Stimulated activated CD8-positive, alpha-beta memory T cell treated with anti-CD3 and anti-CD28 coated beads, Interleukin-4, amount 100 ng/mL, for 24 hours (primary cell): ENCODE measurements around the gene CA5A.
"Not testable (repeated sequence)": the region's sequence is repeated elsewhere in the genome, so short reads cannot be mapped to it uniquely, and the experiment has no call there.

ENCODE experiments used
- DNase-seq: peaks from one replicate; pipeline ENCODE4 v3.0.0-alpha.2; 2020; ENCODE audit warnings: low read depth

CA5A gene

DNA sequence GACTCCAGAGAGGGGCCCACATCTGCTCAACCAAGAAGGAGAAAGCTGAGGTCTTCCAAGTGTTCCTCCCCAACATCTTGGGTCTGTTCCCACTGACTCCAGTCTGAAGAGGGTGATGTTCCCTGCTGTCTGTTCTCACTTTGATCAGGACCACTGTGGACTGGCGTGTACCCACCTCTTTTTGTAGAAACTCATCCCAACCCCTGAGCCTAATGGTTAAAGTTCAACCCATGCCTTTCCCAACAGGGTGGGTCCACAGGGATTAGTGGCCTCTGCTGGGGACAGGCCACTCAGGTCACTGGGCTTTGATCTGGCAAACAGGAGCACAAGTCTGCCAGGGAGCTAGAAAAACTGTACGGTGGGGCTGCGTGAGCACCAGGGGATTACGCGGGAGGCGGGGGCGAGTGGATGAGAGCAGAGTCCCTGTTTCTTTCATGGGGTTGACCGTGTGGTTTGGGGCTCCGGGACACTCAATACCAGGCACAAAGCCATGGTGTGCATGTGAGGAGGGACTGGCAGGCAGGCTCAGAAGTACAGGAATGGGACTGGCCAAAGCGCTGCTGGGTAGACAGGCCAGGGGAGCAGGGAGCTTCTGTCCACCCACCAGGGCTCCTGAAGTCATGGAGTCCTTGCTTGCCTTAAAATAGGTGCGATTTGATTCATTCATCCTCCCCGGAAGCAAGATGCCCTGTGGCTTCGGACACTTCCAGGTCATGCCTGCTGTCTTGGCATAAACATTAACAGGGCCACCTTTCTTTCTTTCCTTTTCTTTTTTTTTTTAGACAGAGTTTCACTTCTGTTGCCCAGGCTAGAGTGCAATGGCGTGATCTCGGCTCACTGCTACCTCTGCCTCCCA is at the start of gene CA5A:
Gene CA5A, minus strand, starts transcription at position 155 of the 856 bp plus-strand sequence. Its CDS starts 79 bp downstream, at position 76.
- DNase-seq = no peak

- not testable (repeated sequence) for DNase-seq
Observed at GRCh38 chr16:87985493-87985892, 49.2 kb upstream of the CA5A start.

- DNase-seq = no peak
Observed at GRCh38 chr16:87984632-87985267, 48.4 kb upstream of the CA5A start.

DNA sequence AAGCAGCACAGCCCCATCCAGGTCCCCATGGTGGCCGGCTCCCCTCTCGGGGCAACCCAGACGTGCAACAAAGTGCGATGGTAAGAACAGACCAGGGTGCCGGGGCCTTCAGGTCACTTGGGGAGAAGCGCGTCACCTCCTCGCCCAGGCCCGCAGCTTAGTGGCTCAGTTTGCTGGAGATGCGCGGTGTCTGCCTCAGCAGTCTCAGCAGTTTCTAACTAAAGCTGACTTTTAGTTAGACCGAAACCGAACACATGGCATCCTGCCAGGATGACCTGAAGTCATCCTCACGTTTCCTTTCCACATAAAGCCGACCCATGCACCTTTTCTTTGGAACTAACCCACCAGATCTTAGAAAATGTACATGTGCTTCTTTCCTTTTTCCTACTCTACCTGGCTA is 47.9 kb upstream of the CA5A start:
- DNase-seq = not testable (repeated sequence)

- DNase-seq = not testable (repeated sequence)
Observed at GRCh38 chr16:87983737-87984097, 47.4 kb upstream of the CA5A start.

DNA sequence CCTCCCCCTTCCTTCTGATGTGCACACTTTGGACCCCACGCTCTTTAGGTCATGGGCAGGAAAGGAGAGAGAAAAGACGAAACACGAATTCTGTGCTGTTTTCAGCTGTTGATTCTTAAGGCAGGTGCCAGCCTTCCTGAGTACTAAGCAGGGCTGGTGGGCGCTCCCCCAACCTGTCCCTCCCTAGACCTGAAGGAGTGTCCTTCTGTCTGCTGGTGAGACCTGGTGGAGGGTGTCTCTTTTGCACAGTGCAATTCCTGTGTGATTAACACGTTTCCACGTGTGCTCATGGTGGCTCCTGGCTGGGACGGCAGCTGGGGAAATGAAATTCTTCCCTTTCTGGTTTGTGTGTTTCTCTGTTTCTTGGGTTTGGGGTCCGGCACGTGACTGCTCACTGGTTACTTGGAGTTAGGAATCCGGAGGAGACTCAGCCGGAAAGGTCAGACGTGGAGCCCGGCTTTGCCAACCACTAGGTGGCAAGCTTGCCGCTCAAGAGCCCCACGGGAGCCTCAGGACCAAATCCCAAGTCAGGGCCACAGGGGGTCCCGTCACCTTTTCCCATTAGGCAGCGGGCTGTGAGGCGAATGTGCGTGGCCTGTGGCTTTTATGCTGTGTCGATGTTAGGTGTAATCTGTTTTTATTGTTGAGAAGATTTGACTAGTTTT is 46.9 kb upstream of the CA5A start:
- not testable (repeated sequence) for DNase-seq

- DNase-seq = no peak
Observed at GRCh38 chr16:87982581-87983041, 46.3 kb upstream of the CA5A start.

- not testable (repeated sequence) for DNase-seq
Observed at GRCh38 chr16:87981376-87981775, 45.0 kb upstream of the CA5A start.

DNA sequence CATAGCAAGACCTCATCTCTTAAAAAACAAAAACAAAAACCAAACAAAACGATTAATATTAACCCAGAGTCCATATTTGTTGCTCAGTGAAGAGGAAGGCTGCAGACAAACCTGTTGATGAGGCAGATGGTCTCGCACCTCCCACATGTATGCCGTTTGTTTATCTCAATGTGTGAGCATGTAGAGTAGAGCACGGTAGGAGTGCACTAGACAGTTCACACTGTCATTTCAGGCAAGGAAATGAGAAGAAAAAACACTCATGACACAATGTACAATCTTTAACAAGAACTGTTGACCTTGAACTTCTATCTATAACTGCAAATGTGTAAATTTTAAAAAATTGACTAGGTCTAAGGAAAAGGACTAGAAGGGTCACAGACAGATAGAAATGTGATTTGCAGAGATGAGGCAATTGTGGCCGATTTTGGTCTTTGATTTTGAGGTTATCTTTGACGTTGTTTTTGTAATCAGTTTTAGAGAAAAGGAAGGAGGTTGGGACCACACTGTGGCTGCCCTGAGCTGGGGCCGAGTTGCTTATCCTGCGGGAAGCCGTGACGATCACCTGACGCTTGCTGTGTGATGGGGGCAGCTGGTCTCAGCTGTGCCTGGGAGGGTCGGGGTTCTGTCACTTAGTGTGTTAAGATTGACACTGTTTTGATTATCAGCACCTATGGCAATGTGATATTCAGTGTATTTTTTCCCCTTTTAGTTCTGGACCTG is 43.7 kb upstream of the CA5A start:
- not testable (repeated sequence) for DNase-seq

DNA sequence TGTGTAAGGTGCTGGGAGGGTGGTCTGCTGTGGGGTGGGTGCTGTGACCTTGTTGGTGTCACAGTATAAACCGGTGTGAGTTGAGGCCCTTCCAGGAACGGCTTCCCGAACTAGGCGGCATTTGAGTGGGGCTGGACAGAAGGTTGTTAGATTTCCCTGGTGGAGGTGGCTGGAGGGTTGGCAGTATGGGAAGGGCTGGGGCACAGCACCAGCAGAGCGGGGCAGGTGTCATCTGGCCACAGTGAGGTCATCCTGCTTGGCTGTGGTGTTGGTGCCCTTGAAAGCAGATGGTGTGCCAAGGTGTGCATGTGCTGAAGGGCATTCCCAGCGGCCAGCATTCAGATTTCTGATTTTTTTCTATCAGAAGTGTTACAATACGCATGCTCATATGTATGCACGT is 43.0 kb upstream of the CA5A start:
- DNase-seq = no peak

DNA sequence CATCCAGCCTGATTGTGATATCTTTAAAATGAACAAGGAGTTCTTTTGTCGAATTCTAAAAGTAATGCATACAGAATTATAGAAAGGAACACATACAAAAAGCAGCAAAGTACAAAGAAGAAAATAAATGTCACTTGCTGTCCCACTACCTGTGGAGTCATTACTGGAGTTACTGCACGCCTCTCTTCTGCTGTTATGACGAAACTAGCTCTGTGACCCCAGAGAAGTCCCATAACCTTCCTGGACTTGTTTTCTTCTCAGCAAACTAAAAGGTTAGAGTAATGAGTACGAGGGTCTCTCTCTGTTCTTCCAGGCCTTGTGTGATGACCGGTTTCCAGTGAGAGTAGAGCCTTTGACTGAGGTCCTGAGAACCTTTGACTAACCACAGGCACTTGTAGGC is 41.8 kb upstream of the CA5A start:
- DNase-seq = no peak

DNA sequence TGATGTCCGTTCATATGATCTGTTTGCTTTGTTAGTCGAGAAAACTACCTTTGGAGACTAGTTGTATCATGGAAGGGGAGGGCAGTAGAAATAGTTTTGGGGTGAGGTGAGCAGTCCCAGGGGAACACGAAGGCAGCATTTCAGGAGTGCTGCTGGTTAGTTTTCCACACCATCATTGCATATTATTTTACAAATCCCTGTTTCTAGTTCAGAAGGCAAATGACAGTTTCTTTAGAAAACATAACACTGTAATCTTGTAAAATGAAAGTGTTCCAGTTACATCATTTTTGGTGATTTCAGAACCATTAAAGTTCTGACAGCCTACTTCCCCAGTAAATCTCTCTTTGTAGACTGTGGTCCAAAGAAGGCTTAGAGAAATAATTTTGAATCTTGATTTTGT is 40.3 kb upstream of the CA5A start:
- no peak for DNase-seq

DNA sequence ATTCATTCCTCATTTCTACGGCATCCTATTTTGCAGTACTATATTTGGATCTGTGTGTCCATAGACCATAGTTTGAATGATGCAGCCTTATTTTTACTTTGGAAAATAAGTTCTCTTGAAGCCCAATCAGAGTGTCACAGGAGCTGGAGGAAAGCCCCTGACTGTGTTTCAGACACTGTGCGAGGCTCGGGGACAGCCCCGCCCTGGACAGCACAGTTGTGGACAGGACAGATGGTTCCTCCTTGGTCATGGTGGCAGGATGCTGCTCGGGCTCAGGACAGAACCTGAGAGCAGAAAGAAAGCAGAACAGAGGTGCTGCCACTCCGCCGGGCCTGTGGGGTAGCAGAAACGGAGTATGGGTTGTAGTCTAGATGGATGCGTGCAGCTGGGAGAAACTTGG is 37.8 kb upstream of the CA5A start:
- no peak for DNase-seq

DNA sequence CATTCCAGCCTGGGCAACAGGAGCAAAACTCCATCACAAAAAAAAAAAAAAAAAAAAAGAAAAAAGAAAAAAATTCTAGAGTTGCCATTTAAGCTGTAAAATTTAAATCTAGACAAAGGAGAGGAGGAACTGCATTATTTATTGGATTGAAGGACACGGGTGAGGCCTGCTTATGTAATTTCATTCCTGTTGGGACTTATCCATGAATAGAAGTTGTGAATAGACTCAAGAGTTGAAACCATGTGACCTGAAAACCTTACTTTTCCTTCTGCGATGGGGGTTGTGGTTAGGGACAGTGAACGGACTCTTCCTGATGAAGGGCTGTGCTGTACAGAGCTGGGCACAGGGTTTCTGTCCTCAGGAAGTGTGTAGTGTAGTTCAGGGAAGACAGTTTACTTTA is 37.4 kb upstream of the CA5A start:
- no peak for DNase-seq

DNA sequence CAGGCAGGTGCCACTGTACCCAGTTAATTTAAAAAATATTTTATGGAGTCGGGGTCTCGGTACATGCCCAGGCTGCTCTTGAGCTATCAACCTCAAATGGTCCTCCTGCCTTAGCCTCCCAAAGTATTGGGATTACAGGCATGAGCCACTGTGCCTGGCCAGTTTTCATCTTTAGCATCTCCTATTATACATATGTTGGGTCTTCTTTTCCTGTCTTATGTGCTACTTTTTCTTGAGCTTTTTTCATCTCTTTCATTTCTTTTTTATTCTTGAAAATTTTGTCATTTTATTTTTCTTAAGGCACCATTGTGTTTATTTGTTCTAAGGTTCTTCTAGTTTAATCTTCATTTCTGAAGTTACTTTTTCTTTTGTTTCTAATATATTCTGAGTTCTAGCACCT is 35.6 kb upstream of the CA5A start:
- DNase-seq = no peak

- DNase-seq = no peak
Observed at GRCh38 chr16:87970186-87970585, 33.9 kb upstream of the CA5A start.

DNA sequence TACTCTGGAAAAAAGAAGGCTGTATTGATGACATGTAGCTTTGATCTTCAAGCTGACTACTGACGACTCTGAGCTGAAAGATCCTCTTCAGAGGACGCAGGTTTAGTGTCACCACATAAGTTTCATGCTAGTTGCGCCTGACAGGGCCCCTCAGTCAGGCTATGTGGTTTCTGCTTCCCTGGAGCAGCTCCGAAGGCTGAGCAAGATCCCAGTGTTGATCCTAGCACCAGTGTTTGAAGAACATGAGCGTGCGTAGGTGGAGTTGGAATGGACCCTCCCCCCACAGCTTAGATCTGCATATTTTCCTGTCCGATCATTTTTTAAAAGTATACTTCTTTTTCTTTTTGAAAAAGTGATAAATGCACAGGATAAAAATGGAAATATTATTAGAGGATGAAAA is 32.2 kb upstream of the CA5A start:
- no peak for DNase-seq

- no peak for DNase-seq
Observed at GRCh38 chr16:87966685-87967185, 30.4 kb upstream of the CA5A start.

- no peak for DNase-seq
Observed at GRCh38 chr16:87966064-87966645, 29.8 kb upstream of the CA5A start.

GRCh38 chr16:87965417-87965816 is 29.1 kb upstream of the CA5A start:
- DNase-seq = no peak

DNA sequence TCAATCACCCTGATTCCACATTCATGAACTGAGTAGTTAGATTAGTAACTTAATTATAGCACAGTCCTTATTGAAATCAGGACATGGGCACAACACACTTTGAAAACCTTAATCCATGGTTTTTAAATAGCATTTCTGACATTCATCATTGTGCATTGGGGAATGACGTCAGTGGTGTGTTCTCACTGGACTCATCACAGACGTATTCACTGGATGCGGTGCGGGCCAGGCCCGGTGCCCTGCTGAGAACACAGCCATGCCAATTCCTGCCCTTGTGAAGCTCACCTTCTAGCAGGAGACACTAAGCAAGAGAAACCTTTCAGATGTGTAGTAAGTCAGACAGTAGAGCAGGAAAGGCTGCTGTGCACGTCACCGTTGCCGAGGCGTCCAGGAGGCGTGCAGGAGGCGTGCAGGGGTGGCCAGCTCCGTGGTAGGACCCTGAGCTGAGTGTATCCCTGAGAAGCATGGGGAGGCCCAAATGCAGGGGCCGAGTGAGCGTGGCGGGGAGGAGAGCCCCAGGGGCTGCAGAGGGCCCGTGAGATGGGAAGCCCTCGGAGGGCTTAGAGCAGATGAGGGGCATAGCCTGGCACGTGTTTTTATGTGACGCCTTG is 27.8 kb upstream of the CA5A start:
- DNase-seq = no peak
